ENCODE data around the gene ST3GAL3.
"Not testable (repeated sequence)": the region's sequence is repeated elsewhere in the genome, so short reads cannot be mapped to it uniquely, and the experiment has no call there.

ST3GAL3 gene

DNA sequence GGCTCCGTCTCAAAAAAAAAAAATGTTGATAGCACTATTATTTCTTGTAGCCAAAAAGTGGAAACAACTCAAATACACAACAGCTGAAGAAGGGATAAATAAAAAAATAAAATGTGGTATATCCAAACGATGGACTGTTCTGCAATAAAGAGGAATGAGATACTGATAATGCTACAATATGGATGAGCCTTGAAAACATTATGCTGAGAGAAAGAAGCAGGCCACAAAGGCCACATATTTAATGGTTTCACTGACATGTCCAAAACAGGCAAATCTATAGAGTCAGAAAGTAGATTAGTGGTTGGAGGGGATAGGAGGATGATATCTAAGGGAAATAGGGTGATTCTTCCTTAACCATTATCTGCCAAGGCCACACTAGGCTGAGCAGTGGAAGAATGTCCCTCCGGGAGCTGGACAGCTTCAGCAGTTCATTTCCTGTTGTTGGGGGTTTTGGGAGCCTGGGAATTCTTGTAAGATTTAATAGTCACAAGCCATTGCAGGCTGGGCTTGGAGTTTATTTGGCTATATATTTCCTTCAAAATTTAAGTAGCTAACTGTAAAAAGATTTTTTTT lies 53.5 kb downstream of the ST3GAL3 start:
- no peak for FAIRE-seq

GRCh38 chr1:43763497-43763973 lies 56.2 kb downstream of the ST3GAL3 start:
- FAIRE-seq = peak; percentile 97

- no peak for FAIRE-seq
These were observed 57.2 kb downstream of the ST3GAL3 start for GRCh38 chr1:43764581-43764980.

DNA sequence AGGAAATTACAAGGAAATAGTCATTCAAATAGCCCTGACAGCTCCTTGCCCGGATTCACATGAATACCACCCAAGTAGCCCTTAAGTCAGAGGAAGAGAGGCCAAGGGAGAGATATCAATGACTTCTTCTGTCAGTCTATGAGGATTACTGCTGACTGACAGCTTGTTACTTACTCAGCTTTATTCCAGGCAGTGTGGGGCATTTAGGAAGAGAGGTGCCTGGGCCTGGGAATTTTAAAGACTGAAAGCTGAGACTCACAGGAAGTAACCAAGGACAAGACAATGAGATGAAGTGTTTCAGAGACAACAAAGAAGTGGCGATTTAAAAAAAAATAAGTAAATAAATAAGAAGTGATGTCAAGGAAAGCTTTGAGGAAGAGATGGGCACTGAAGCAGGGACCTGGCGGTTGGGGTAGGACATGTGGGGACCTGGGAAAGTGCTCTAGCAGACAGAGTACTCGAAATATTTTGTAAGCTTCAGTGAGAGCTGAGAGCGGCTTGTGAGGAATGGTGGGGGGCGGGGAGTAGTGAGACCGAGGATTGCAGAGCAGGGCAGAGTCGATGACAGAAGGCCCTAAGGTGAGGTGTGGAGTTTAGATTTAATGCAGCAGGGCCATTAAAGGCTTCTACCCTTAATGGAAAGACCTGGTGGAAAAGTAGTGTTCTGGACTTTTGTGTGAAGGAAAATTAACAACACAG lies 58.9 kb downstream of the ST3GAL3 start:
- FAIRE-seq = no peak

GRCh38 chr1:43766818-43767525 lies 59.6 kb downstream of the ST3GAL3 start:
- FAIRE-seq = no peak

GRCh38 chr1:43768168-43768567 lies 60.8 kb downstream of the ST3GAL3 start:
- no peak for FAIRE-seq

- FAIRE-seq = no peak
These were observed 62.1 kb downstream of the ST3GAL3 start for GRCh38 chr1:43769350-43769908.

DNA sequence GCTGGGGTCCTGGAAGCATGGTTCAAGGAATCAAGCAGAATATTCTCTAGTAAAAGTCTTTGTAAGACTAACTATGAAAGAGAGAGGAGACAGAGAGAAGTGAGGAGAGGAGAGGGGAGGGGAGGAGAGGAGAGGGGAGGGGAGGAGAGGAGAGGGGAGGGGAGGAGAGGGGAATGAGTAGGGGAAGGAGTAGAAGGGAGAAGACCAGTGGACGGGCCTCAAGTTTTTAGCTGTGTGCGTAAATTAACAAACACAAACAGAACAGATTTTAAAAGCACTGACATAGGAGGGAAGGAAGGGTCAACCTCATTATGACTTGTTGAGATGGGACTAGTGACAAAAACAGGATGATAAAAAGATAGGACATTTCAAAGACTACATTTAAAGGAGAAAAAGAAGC lies 62.8 kb downstream of the ST3GAL3 start:
- no peak for FAIRE-seq

DNA sequence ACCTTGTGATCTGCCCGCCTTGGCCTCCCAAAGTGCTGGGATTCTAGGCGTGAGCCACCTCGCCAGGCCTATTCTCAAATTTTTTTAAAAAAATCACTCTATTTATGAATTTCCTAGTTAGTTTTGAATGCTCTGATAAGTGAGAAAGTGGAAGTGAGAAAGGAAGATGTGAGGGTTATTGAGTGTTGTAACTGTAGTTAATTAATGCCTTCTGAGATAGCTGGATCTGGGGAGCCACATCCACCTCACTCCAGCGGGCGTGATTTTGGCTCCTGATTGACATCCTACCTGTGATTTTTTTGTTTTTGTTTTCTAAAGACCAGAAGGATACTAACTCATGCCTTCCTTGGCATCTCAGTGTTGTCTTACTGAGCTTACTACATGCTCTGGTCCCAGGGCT lies 65.6 kb downstream of the ST3GAL3 start:
- FAIRE-seq = no peak

DNA sequence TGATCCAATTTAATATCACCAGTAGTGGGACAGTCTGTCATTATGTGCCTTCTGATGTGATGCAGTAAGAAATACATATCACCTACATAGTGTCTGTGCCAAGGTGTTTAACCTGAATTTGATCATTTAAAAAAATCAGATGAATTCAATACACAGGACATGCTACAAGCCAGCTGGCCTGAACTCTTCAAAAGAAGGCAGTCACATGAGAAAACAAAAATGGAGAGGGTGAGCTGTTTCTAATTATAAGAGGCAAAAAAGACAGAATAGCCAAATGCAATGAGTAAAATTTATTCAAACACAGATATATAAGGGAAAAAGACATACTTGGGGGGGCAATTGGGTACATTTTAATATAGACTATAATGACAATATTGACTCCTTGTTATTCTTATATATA lies 66.5 kb downstream of the ST3GAL3 start:
- FAIRE-seq = no peak

DNA sequence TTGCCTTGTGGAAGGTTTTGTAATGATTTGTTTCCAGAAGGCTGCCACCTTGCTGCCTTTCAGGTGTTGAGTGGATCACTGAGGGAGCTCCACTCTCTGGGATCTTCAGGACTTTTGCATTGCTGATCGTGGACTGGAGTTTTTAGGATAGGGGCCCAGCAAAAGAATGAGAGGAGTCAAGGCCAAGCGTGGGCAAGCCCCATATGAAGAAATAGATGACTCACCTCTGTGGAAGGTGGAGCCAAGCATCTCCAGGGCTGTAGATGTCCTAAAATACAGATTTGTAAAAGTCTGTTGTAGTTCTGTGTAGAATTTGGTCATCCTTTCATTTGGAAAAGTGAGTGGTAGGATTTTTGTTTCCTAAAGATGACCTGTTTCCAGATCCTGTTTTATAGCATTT lies 67.0 kb downstream of the ST3GAL3 start:
- FAIRE-seq = no peak

DNA sequence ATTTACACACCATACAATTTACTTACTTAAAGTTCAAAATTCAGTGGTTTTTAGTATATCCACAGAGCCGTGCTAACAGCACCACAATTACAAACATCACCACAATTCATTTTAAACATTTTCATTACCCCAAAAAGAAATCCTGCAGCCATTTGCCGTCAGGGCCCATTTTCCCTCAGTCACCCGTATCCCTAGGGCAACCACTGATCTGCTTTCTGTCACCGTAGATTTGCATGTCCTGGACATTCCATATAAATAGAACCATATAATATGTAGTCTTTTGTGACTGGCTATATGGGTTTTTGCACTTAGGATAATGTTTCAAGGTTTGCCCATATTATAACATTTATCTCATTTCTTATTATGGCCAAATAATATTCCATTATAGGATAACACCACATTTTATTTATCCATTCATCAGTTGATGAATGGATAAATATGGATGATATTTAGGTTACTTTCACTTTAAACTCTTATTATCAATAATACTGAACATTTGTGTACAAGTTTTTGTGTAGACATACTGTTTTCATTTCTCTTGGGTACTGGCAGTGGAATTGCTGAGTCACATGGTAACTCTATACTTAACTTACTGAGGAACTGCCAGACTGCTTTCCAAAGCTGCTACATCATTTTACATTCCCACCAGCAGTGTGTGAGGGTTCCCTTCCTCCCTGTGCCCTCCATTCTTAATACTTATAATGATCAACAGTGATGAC lies 68.9 kb downstream of the ST3GAL3 start:
- FAIRE-seq = no peak

DNA sequence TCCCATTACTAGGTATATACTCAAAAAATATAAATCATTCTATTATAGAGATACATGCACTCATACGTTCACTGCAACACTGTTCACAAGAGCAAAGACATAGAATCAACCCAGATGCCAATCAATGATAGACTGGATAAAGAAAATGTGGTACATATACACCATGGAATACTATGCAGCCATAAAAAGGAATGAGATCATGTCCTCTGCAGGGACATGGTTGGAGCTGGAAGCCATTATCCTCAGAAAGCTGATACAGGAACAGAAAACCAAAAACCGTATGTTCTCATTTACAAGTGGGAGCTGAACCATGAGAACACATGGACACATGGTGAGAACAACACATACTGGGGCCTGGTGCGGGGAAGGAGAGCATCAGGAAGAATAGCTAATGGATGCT lies 70.6 kb downstream of the ST3GAL3 start:
- not testable (repeated sequence) for FAIRE-seq

- no peak for FAIRE-seq
These were observed 71.9 kb downstream of the ST3GAL3 start for GRCh38 chr1:43779266-43779665.

DNA sequence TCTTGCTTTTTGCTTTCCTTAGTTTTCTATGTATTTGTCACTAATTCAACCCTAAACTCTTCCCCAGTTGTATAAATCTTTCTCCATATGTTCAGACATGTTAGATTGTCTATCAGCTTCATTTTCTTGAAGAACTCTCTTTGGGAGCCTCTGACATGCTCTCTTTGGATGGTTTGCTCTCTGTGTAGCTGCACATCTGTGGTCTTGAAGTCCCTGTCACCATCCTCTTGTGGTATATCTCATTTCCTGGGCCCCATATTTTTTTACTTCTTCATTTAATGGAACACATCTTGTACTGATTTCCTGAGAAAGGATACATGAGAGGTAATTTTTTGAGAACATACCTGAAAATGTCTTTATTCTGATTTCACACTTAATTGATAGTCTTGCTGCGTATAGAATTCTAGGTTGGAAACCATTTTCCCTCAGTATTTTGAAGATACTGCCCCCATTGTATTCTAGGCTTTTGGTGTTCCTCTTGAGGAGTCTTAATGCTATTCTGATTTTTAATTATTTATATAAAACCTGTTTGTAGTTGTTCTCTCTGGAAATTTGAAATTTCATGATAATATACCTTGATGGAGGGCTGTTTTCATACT lies 72.6 kb downstream of the ST3GAL3 start:
- FAIRE-seq = no peak

GRCh38 chr1:43781574-43781973 lies 74.2 kb downstream of the ST3GAL3 start:
- FAIRE-seq = no peak

DNA sequence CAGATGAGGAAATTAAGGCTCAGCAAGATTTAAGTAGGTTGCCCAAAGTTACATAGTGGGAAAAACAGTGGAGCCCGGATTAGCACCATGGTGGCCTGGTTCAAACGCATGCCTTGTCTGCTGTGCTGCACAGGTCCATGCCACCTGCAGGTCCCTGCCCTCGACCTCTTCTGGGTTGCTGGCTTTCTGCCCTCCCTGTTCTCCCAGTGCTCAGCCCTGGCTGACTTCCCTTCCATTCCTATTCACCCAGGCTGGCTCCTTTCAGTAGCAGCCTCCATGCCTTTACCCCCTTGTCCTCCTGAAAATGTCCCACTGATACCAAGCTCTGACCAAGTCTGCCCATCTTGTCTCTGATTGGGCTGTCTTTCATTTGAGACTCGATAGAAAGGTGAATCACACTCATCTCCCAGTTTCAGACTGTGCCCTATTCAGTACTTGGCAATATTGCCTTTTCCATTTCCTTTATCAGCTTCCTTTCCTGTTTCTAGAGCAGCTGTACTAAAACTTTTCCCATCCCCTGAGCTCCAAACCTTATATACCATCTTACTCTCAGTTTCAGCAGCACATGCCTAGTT lies 75.8 kb downstream of the ST3GAL3 start:
- FAIRE-seq = no peak

DNA sequence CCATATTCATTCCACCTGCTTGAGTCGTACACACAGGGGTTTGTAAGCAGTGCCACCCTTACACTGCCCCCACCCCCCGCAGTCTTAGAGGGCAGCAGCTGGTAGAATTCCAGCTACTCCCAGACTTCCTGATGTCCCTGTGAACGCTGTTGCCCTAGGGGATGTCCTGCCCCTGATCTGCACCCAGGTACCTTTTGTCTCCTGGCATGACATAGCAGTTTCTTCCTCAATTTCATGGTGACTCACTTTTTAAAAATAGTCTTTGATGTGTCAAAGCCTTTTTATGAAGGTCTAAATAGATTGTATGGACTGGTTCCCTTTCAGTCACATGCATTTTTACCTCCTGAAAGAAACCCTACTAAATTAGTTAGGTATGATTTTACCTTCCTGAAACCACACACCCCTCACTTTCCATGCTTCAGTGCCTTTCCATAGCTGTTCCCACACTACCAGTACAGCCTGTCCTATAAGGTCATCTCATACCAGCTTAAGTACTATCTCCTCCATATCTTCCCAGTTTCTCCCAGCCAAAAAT lies 76.4 kb downstream of the ST3GAL3 start:
- no peak for FAIRE-seq

- no peak for FAIRE-seq
These were observed 79.0 kb downstream of the ST3GAL3 start for GRCh38 chr1:43786201-43786958.

GRCh38 chr1:43786960-43787359 lies 79.6 kb downstream of the ST3GAL3 start:
- no peak for FAIRE-seq

Measured in A204.1 (cell line).